Central memory CD4-positive, alpha-beta T cell (primary cell): ENCODE results near the gene PGPEP1.

Experiments
- DNase-seq: peaks from one replicate; pipeline ENCODE4 v3.0.0; 2022
- total RNA-seq, 3 experiments: gene quantifications; one replicate each; lab custom pipeline; 2026; lab: John Stamatoyannopoulos, UW

Gene PGPEP1
- total RNA-seq, result 18.7 to 78.7 (median 35.7) reads per million in 3 experiments

DNA sequence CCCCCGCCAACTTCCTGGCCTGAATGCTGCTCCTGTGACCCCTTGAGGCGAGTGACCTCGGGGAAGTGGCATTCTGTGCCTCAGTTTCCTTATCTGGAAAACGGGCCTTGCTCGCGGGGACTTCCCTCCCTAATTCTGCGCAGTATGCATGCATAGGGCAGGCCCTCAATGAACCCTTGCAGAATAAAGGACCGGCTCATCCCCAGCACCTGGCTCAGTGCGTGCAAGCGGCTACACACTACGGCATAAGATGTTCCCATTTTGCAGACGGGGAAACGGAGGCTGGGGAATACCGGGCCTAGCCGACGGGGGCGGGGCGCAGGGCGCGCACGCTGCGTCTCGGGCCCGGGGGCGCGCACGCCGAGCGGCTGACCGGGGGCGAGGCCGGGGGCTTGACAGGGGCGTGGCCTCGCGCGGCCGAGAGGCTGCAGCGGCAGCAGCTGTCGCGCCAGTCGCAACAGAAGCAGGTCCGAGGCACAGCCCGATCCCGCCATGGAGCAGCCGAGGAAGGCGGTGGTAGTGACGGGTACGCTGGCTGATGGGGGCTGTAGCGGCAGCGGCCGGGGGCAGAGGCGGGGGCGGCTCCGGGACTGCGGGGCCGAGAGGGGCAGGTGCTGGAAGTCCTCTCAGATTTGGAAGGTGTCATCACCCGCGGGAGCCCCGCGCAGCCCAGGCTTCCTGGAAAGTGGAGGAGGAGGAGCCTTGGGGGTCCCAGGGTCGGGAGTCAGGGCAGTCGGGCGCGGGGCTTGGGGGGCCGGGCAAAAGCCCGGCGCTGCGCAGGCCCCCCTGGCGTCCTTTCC is at the start of gene PGPEP1:
TSS of gene PGPEP1 (plus strand) at position 409 of the 800 bp plus-strand sequence. CDS start at position 493, 84 bp downstream.
- DNase-seq, result peak; percentile 34

GRCh38 chr19:18291019-18291524 is 49.3 kb upstream of the PGPEP1 start:
- no peak for DNase-seq

DNA sequence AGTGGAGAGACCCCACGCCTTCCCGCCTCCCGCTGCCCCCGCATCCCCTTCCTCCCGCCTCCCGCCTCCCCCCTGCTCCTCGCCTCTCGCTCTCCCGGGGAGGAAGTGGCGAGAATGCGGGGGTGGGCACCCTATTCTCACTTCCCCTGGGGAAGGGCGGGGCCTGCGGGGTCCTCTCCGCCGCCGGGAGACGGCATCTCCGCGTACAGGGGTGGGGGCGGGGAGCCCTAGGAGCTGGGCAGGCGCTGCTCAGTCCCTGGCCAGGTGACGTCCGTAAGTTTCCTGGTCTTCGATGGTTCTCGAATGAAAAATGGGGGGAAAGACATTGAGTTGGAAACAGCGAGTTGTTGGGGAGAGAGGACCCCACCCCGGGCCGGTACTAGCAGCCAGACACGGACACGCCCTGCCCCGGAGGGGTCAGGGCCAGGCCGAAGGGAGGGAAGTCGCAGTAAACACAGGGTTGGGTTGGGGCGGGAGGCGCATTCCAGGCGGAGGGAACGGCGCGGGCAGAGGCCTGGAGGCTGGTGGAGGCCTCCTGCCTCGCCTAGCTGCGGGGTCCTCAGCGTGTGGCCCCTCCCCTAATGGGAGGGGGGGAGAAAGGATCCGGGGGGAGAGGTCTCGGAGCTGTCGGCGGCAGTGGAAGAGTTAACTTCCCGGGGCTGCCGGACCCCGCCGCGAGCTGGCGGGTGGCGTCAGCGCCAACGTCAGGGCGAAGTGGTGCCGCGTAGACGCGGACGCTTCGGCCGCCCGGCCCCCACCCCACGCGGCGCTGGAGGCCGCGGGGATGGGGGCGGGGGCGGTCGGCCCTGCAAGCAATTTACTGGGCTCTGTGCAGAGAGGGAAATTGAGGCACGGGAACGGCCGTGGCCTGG is 48.6 kb upstream of the PGPEP1 start:
- peak; percentile 76 for DNase-seq

- no peak for DNase-seq
Measured at GRCh38 chr19:18292462-18292809, 48.0 kb upstream of the PGPEP1 start.

DNA sequence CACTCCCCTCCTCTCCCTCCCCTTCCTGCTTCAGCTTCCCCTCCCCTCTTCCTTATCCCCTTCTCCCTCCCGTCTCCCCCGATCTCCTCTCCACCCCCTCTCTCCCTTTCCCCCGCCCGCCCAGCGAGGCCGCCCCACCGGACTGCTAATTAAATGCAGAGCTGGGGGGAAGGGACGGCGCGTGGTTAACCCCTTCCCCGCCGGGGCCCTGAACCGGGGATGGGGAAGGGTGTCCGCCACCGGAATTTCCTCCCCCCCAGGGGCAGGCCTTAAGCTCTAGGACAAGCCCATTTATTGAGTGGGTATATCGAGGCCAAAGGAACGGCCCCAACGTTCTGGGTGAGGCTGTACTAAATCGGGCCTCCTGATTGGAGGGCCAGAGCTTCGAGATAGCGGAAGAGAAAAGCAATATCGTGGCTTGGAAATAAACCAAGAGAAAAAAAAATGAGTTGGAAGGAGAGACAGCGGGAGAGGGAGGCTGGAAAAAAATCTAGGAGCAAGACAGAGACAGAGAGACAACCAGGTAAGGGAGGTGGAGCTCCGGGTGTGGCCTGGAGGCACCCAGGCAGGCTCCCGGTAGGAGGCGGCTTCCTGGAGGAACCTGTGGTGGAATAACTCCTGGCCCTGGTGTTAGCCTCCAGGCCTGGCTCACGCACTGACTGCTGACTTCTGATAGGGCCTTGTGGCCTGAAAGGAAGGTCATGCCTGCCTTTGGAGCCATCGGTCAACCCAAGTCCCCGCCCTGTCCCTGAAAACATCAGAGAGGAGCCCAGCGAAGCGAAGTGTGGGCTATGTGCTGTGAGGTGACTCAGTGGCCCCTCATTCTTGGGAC is 47.4 kb upstream of the PGPEP1 start:
- no peak for DNase-seq

- no peak for DNase-seq
Measured at GRCh38 chr19:18293642-18294466, 46.5 kb upstream of the PGPEP1 start.

DNA sequence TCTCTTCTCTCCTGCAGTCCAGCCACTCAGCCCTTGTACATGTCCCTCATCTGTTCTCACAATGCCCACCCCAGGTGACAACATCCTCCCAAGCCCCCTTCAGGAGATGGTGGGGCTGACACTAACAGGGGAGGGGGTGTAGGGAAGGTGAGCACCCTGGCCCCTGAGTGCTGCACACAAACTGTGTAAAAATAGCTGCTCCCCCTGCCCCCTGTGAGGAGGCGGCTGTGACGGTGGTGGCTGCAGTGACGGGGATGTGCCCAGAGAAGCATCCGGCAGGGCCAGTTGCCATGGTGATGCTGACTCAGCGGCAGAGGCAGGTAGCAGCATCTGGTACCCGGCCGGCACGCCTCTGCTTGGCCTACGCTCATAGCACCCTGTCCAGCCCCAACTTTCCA is 45.9 kb upstream of the PGPEP1 start:
- DNase-seq, result peak; percentile 93

GRCh38 chr19:18295034-18295451 is 45.4 kb upstream of the PGPEP1 start:
- DNase-seq, result no peak

DNA sequence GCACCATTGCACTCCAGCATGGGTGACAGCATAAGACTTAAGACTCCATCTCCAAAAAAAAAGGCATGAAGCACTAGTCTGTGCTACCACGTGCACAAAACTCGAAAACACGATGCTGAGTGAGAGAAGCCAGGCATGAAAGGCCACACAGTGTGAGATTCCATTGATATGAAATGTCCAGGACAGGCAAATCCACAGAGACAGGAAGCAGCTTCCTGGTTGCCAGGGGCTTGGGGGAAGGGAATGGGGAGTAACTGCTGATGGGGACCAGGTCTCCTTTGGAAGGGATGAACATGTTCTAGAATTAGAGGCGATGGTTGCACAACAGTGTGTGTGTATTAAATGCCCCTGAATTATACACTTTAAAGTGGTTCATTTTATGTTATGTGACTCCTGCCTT is 43.1 kb upstream of the PGPEP1 start:
- no peak for DNase-seq

GRCh38 chr19:18298601-18299000 is 41.8 kb upstream of the PGPEP1 start:
- no peak for DNase-seq

GRCh38 chr19:18299654-18300053 is 40.7 kb upstream of the PGPEP1 start:
- DNase-seq, result no peak

GRCh38 chr19:18300930-18301717 is 39.3 kb upstream of the PGPEP1 start:
- no peak for DNase-seq

DNA sequence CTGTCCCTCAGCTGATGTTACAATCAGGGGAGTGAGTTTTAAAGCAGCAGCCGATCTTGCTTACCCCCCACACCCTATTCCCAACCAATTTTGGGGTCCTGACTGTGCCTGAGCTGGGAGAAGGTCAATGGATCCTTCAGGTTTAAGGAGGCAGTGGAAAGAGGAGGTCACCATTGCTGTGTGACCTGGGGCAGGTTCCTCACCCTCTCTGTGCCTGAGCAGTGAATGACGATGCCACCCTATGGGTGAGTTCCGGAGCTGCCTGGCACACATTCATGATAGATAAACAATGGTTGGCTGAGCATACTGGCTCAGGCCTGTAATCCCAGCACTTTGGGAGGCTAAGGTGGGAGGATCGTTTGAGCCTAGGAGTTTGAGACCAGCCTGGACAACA is 38.7 kb upstream of the PGPEP1 start:
- no peak for DNase-seq

DNA sequence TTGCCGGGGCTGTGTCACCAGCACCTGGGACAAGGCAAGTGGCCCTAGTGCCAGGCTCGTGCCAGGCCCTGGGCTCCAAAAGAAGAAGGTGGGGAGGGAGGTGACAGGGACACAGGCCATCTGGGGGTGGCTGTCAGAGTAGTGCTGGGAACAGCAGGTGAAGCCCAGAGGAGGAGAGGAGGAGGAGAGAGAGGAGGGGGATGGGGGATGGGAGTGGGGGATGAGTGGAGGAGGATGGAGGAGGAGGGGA is 36.3 kb upstream of the PGPEP1 start:
- DNase-seq, result no peak

DNA sequence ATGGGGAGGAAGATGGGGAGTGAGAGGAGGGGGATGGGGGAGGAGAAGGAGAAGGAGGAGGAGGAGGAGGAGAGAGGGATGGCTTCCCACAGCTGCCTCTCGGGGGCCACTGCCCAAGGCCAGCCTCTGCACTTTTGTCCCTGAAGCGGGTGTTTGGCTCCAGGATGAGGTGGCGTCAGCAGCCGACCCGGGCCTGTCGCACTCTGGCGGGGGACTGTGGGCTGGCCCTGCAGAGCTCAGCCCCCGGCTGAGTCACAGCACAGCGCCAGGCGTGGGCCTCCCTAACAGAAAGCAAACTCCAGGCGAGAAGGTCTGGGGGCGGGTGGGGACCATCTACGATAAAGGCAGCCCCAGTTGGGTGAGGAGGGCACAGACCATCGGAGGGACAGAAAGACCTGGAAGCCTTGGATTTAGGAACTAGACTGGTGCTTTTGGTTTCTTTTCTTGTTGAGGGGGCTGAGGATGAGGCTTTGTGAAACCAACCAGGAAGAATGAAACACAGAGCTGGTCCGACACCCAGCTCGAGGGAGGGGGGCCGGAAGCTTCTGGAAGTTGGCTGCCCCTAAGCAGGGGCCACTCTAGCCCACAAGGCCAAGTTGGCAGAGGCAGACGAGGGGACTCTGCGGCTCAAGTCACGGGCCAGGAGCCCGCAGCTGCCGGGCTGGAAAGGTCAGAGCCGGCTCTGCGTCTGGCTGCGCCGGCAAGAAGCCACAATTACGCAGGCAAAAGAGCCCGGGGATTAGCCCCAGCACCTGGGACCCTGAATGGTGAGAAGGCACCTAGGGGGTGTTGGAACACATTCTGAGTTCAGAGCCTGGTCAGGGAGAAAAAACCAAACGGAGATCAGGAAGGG is 35.7 kb upstream of the PGPEP1 start:
- peak; percentile 79 for DNase-seq

- no peak for DNase-seq
Measured at GRCh38 chr19:18306209-18306887, 34.0 kb upstream of the PGPEP1 start.

DNA sequence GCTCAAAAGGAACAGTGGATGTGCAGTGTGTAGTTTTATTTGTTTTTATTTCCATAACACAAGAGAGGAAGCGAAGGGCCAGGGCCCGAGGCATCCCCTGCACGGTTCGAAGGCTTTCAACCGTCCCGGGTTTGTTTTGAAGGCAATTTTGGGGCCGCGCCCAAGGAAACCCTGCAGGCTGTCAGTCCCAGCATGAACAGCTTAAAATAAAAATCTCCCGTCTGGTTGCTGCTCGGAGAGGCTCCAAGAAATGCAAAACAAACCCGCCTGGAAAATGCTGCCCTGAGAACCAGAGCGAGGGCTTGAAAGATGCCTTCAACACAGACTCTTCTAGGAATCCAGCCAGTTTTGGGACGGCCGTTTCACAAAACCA is 33.5 kb upstream of the PGPEP1 start:
- peak; percentile 36 for DNase-seq

DNA sequence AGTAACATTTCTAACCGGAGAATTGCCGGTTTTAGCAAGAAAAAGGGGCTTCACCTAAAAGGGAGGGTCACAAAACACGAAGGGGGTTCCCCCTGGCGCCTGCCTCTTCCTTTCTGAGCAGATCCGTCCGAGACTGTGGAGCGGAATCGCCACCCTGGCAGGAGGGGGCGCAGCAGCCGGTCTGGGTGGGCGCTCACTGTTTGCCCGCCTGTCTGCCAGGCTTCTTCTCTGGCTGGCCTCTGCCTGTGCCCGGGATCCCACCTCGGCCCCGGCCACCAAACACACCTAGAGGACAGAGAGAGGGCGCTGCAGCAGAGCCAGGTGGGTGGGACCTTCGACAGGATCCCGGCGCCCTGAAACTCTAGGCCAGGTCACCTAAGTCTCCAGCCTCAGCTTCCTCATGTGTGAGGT is 33.1 kb upstream of the PGPEP1 start:
- peak; percentile 50 for DNase-seq

- no peak for DNase-seq
Measured at GRCh38 chr19:18308051-18308947, 32.1 kb upstream of the PGPEP1 start.
